GM12878 (cell line): Measurements from ENCODE around the gene PDE6B. TPM values are rescaled to one million over a fixed set of nuclear protein-coding genes. Genes with fewer than 3 reads are reported as not detected.

Experiments
- ATAC-seq: fragments of 200-7000 bp; cut with Tn5 transposase; 3 replicates; pipeline ENCODE4 v1.9.1; 2020; ENCODE audit warnings: mild to moderate bottlenecking, moderate library complexity
- BruUV-seq: library from RNA; stranded (reverse); fragments of 400-500 nt; replicated peaks from 2 replicates; lab custom pipeline; 2021; lab: Mats Ljungman, UMichigan
- CTCF ChIA-PET: fragments of 300-600 bp; sonication (Branson Sonifier 250); formaldehyde crosslinking; extraction: SDS; loops from one replicate; lab custom pipeline; 2021; ENCODE audit warnings: inconsistent platforms; lab: Yijun Ruan, JAX
- POLR2A ChIA-PET: fragments of 350-600 bp; formaldehyde crosslinking; extraction: SDS; loops from one replicate; lab custom pipeline; 2021; ENCODE audit warnings: inconsistent platforms; lab: Charles Lee
- RAD21 ChIA-PET: fragments of 300-600 bp; sonication (Branson Sonifier 250); formaldehyde crosslinking; loops from one replicate; lab custom pipeline; 2023; ENCODE audit warnings: antibody characterized with exemption; ENCODE audit not compliant: unreplicated experiment; lab: Charles Lee
- SMC1A ChIA-PET: fragments of 300-600 bp; sonication (Branson Sonifier 250); formaldehyde crosslinking; loops from one replicate; lab custom pipeline; 2023; ENCODE audit not compliant: unreplicated experiment, uncharacterized antibody; lab: Charles Lee
- DNase-seq: peaks from one replicate; pipeline ENCODE4 v3.0.0-alpha.2; 2011; ENCODE audit warnings: low read depth, low spot score
- FAIRE-seq: peaks from 3 replicates; lab custom pipeline; 2011; peaks lifted over from hg19 to GRCh38; lab: Jason Lieb, UNC
- H2AFZ ChIP-seq: 2 replicates; pipeline ENCODE4 v1.6.0; 2011; ENCODE audit warnings: low read depth, low read length, control low read depth; ENCODE audit not compliant: control insufficient read depth
- H3K27ac ChIP-seq: 2 replicates; pipeline ENCODE4 v1.5.1; 2011; ENCODE audit warnings: control low read depth; ENCODE audit not compliant: control insufficient read depth, insufficient read depth
- H3K27me3 ChIP-seq, 2 experiments: replicated peaks in 1 of 2; 2 replicates each; pipeline versions ENCODE4 v1.6.0 to v1.6.1; 2011; ENCODE audit warnings: low read length in 1 of 2; ENCODE audit not compliant: control insufficient read depth in 2 of 2, insufficient read depth in 2 of 2
- H3K36me3 ChIP-seq, 2 experiments: 2 replicates each; pipeline ENCODE4 v1.5.1; 2011; ENCODE audit warnings: low read length in 1 of 2; ENCODE audit not compliant: control insufficient read depth in 2 of 2, insufficient read depth in 2 of 2
- H3K4me1 ChIP-seq: 2 replicates; pipeline ENCODE4 v1.6.1; 2011; ENCODE audit warnings: mild to moderate bottlenecking, low read length, moderate library complexity, mixed read lengths; ENCODE audit not compliant: control insufficient read depth, insufficient read depth
- H3K4me2 ChIP-seq: 2 replicates; pipeline ENCODE4 v1.6.0; 2011; ENCODE audit warnings: control low read depth; ENCODE audit not compliant: control insufficient read depth, insufficient read depth
- H3K4me3 ChIP-seq: fragments of 200-600 bp; sonication (generic); 2 replicates; pipeline ENCODE4 v1.5.1; 2016
- H3K79me2 ChIP-seq: 2 replicates; pipeline ENCODE4 v1.6.0; 2011; ENCODE audit warnings: low read length; ENCODE audit not compliant: control insufficient read depth, insufficient read depth
- H3K9ac ChIP-seq: 2 replicates; pipeline ENCODE4 v1.8.0; 2011; ENCODE audit warnings: low read length, control low read depth, mixed read lengths; ENCODE audit not compliant: control insufficient read depth, insufficient read depth
- H3K9me3 ChIP-seq: replicated peaks from 3 replicates; pipeline ENCODE4 v1.5.1; 2011; ENCODE audit warnings: mild to moderate bottlenecking, low read length; ENCODE audit not compliant: control insufficient read depth, insufficient read depth
- H4K20me1 ChIP-seq: 2 replicates; pipeline ENCODE4 v1.6.0; 2011; ENCODE audit not compliant: control insufficient read depth, insufficient read depth
- BHLHE40 ChIP-seq, 2 experiments: fragments of 450-650 bp in 1 of 2; IDR thresholded peaks; 2 replicates each; pipeline ENCODE4 v1.6.1; 2011 to 2017; ENCODE audit warnings: low read depth in 2 of 2, borderline replicate concordance in 1 of 2, improper control_type of control experiment in 1 of 2, low read length in 1 of 2, mild to moderate bottlenecking in 1 of 2
- CTCF ChIP-seq, 3 experiments: IDR thresholded peaks in 2 of 3; conservative IDR thresholded peaks in 1 of 3; 2 replicates each; pipeline ENCODE4 v1.5.1; 2011; ENCODE audit warnings: low read depth in 3 of 3, low read length in 3 of 3, mild to moderate bottlenecking in 3 of 3, control low read depth in 2 of 3, moderate library complexity in 2 of 3, inconsistent platforms in 1 of 3, mixed read lengths in 1 of 3; ENCODE audit not compliant: control insufficient read depth in 2 of 3, insufficient read depth in 1 of 3; ENCODE audit errors: extremely low read depth in 1 of 3
- ELK1 ChIP-seq: IDR thresholded peaks from 2 replicates; pipeline ENCODE4 v1.6.1; 2012; ENCODE audit warnings: low read depth, low read length, improper control_type of control experiment
- ESRRA ChIP-seq: IDR thresholded peaks from 2 replicates; pipeline ENCODE4 v1.6.1; 2012; ENCODE audit warnings: mild to moderate bottlenecking, low read length, improper control_type of control experiment
- EZH2 ChIP-seq: IDR thresholded peaks from 2 replicates; pipeline ENCODE4 v1.6.1; 2012; ENCODE audit warnings: low read depth, mild to moderate bottlenecking, control low read depth, inconsistent platforms, low read length, borderline replicate concordance; ENCODE audit not compliant: control insufficient read depth
- FOXK2 ChIP-seq: fragments of 450-650 bp; IDR thresholded peaks from 2 replicates; pipeline ENCODE4 v1.6.1; 2017; ENCODE audit warnings: mild to moderate bottlenecking, moderate library complexity
- FOXM1 ChIP-seq: IDR thresholded peaks from 2 replicates; pipeline ENCODE4 v1.6.1; 2012; ENCODE audit warnings: low read depth, mild to moderate bottlenecking, inconsistent platforms, low read length, moderate library complexity
- HDAC2 ChIP-seq: fragments of 200-600 bp; sonication (generic); IDR thresholded peaks from 2 replicates; pipeline ENCODE4 v1.6.1; 2017
- NRF1 ChIP-seq: conservative IDR thresholded peaks from 2 replicates; pipeline ENCODE4 v1.6.1; 2011; ENCODE audit warnings: mild to moderate bottlenecking, low read depth, low read length, improper control_type of control experiment
- PAX8 ChIP-seq: fragments of 450-650 bp; IDR thresholded peaks from 2 replicates; pipeline ENCODE4 v1.6.1; 2017; ENCODE audit warnings: mild to moderate bottlenecking, moderate library complexity
- PBX3 ChIP-seq: IDR thresholded peaks from 2 replicates; pipeline ENCODE4 v1.6.1; 2011; ENCODE audit warnings: mild to moderate bottlenecking, low read depth, low read length, moderate library complexity; ENCODE audit not compliant: insufficient replicate concordance
- POLR2AphosphoS5 ChIP-seq: IDR thresholded peaks from 2 replicates; pipeline ENCODE4 v1.6.1; 2011; ENCODE audit warnings: mild to moderate bottlenecking, low read length, inconsistent platforms
- RB1 ChIP-seq: fragments of 450-650 bp; formaldehyde crosslinking; IDR thresholded peaks from 2 replicates; pipeline ENCODE4 v1.6.1; 2017; ENCODE audit warnings: mild to moderate bottlenecking, borderline replicate concordance
- SMAD1 ChIP-seq: fragments of 450-650 bp; IDR thresholded peaks from 2 replicates; pipeline ENCODE4 v1.6.1; 2018; ENCODE audit warnings: mild to moderate bottlenecking, low read depth; ENCODE audit not compliant: partially characterized antibody
- STAT1 ChIP-seq: fragments of 450-650 bp; conservative IDR thresholded peaks from 2 replicates; pipeline ENCODE4 v1.6.1; 2014; ENCODE audit warnings: antibody characterized with exemption, mild to moderate bottlenecking
- YY1 ChIP-seq: IDR thresholded peaks from 2 replicates; pipeline ENCODE4 v1.6.1; 2011; ENCODE audit warnings: low read depth, mild to moderate bottlenecking, low read length
- ZNF24 ChIP-seq: fragments of 450-650 bp; IDR thresholded peaks from 2 replicates; pipeline ENCODE4 v1.6.1; 2017; ENCODE audit warnings: antibody characterized with exemption, mild to moderate bottlenecking
- ZNF274 ChIP-seq: IDR thresholded peaks from one replicate; pipeline ENCODE4 v1.8.0; 2011; ENCODE audit not compliant: insufficient read length, insufficient read depth
- WGBS: methylation state at CpG from one replicate; pipeline ENCODE4 v1.1.6; 2016; ENCODE audit warnings: low lambda C conversion rate; ENCODE audit not compliant: insufficient replicate concordance, insufficient coverage; ENCODE audit errors: missing lambda C conversion rate; 5-methylcytosine and 5-hydroxymethylcytosine counted together
- in situ Hi-C: fragments of 300-500 bp; cut with MboI; formaldehyde crosslinking; loops from 9 replicates; pipeline ENCODE4 v1.14.3; 2018; ENCODE audit warnings: mixed read lengths
- intact Hi-C: fragments of 100-400 bp; cut with micrococcal nuclease; formaldehyde crosslinking; loops from one replicate; pipeline ENCODE4 v1.14.2; 2022; ENCODE audit not compliant: unreplicated experiment
- polyA plus RNA-seq, 11 experiments: library from polyadenylated mRNA; depleted of rRNA in 4 of 11; unstranded in 6 of 11; stranded (reverse) in 5 of 11; fragments of >200 nt; fragmentation: Nextera tagmentation in 4 of 11; fragmentation: Illumina TruSeq in 1 of 11; extraction: Ambion mirVana in 4 of 11; extraction: Trizol in 1 of 11; gene quantifications; 1 replicate in 1 of 11; 2 replicates in 10 of 11; pipeline versions ENCODE4 v1.2.1 to v1.2.3, GENCODE V29; 2011 to 2016; ENCODE audit warnings: inconsistent platforms in 2 of 11, missing spikeins in 2 of 11, low read depth in 1 of 11
- total RNA-seq, 4 experiments: library from RNA; depleted of rRNA in 3 of 4; stranded (reverse); fragments of >200 nt in 3 of 4; fragmentation: Illumina TruSeq in 1 of 4; extraction: Trizol in 1 of 4; gene quantifications; 2 replicates each; pipeline versions ENCODE4 v1.2.1 to v1.2.3, GENCODE V29; 2013 to 2021
- TF ChIP-seq, protein P1 (sequence below): IDR thresholded peaks from 2 replicates; pipeline ENCODE4 v1.6.1; 2012; ENCODE audit warnings: mild to moderate bottlenecking, low read depth, low read length

The PDE6B gene
- total and polyA plus RNA-seq, 10 of the 15 experiments (the other 5 are each of a cell fraction or from before 2014, with no cell fraction given) = 2.6 to 6.4 (median 3.8) TPM

GRCh38 chr4:620201-620600 lies 5.2 kb upstream of the PDE6B start:
- Histone ChIP-seq H3K9me3 (no peaks in the 10 kb centered on the region; the same call in 1 of the 3 replicates), H3K9ac (no peak overlapping the region), H3K27me3 (no peaks in the 10 kb centered on the region), H3K27ac (no peak overlapping the region), H3K4me3 (no peak overlapping the region), H3K36me3 (no peaks in the 10 kb centered on the region), H2AFZ (no peak overlapping the region), H4K20me1 (no peaks in the 10 kb centered on the region), H3K4me2 (no peak overlapping the region), H3K4me1 (no peaks in the 10 kb centered on the region), H3K79me2 (no peaks in the 10 kb centered on the region)
- SMC1A ChIA-PET = no interaction called here
- CTCF ChIA-PET = no interaction called here
- in situ Hi-C loops = no loop called here
- RAD21 ChIA-PET = no interaction called here
- no peak for ATAC-seq
- DNase-seq = no peak
- POLR2A ChIA-PET = no interaction called here
- BruUV-seq = no TSS peak
- WGBS = 47% methylated on average over 11 of the region's 11 CpGs
- intact Hi-C loops = no loop called here
- no peak for FAIRE-seq
- no peak for TF ChIP-seq EZH2
- TF ChIP-seq ELK1 = no peak
- no peak for TF ChIP-seq FOXK2
- no peak for TF ChIP-seq STAT1
- TF ChIP-seq ZNF24 = no peak
- no peak for TF ChIP-seq SMAD1
- no peak for TF ChIP-seq CTCF (IDR thresholded peaks at IDR 0.05 in 2 of 3, conservative IDR thresholded peaks at IDR 0.05 in 1 of 3; ENCODE audit: control insufficient read depth in 2 of 3, extremely low read depth in 1 of 3, insufficient read depth in 1 of 3, low read depth in 3 of 3, low read length in 3 of 3)
- no peak for TF ChIP-seq PAX8
- TF ChIP-seq RB1 = no peak
- no peak for TF ChIP-seq ZNF274
- TF ChIP-seq ESRRA = no peak
- no peak for TF ChIP-seq PBX3
- TF ChIP-seq HDAC2 = no peak
- TF ChIP-seq POLR2AphosphoS5 = no peak
- no peak for TF ChIP-seq YY1
- no peak for TF ChIP-seq FOXM1
- TF ChIP-seq NRF1 = no peak
- TF ChIP-seq BHLHE40 (IDR thresholded peaks at IDR 0.05; ENCODE audit: borderline replicate concordance in 1 of 2, low read depth in 2 of 2, low read length in 1 of 2) = no peak
- TF ChIP-seq, protein P1, sequence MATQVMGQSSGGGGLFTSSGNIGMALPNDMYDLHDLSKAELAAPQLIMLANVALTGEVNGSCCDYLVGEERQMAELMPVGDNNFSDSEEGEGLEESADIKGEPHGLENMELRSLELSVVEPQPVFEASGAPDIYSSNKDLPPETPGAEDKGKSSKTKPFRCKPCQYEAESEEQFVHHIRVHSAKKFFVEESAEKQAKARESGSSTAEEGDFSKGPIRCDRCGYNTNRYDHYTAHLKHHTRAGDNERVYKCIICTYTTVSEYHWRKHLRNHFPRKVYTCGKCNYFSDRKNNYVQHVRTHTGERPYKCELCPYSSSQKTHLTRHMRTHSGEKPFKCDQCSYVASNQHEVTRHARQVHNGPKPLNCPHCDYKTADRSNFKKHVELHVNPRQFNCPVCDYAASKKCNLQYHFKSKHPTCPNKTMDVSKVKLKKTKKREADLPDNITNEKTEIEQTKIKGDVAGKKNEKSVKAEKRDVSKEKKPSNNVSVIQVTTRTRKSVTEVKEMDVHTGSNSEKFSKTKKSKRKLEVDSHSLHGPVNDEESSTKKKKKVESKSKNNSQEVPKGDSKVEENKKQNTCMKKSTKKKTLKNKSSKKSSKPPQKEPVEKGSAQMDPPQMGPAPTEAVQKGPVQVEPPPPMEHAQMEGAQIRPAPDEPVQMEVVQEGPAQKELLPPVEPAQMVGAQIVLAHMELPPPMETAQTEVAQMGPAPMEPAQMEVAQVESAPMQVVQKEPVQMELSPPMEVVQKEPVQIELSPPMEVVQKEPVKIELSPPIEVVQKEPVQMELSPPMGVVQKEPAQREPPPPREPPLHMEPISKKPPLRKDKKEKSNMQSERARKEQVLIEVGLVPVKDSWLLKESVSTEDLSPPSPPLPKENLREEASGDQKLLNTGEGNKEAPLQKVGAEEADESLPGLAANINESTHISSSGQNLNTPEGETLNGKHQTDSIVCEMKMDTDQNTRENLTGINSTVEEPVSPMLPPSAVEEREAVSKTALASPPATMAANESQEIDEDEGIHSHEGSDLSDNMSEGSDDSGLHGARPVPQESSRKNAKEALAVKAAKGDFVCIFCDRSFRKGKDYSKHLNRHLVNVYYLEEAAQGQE = no peak
